ENCODE data around the gene TRIM10.
"Not testable (repeated sequence)": the region's sequence is repeated elsewhere in the genome, so short reads cannot be mapped to it uniquely, and the experiment has no call there.

Gene TRIM10

DNA sequence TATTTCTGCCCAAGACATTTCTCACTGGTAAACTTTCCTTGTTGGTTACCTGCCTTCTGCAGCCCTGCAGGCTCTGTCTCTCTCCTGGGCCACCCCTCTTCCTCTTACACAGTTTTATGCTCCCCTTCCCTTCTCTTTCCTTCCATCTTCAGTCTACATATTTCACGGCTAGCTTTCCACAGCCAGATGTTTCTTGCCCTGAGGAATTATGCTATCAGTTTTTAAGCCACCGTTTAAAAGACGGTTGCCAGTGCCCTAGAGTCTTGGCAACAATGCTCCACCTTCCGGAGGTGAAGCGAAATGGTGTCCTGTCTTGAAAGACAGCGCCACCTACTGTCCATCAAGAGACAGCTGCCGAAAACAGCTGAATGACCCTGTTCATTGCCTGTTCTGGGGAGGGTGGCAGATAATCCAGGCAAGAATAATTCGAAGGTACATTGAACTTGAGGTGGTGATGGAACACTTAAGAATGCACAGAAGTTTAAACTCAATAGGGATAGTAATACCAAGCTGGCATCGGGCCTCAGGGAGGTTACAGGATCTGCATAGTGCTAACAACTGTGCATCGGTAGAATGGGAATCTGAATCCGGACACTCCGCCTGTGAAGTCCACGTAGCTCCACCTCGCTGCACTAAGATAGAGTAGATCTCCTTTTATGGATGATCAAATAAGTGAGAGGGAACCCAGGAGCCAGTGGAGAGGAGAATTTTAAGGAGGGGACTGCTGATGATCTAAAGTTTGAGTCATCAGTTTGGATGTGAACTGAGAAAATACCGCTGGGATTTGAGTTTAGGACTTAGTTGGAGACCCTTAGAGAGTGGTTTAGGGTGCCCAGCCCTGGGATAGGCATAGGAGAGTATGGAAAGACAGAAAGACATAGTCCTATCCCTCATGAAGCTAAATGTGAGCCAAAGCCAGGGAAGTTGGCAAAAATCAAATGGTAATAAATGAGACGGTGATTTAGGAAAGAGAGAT, 29.8 kb downstream of the TRIM10 start:
- in situ Hi-C loops (cut with MboI; ENCODE audit: low sequenced_read_pairs): no loop called here

DNA sequence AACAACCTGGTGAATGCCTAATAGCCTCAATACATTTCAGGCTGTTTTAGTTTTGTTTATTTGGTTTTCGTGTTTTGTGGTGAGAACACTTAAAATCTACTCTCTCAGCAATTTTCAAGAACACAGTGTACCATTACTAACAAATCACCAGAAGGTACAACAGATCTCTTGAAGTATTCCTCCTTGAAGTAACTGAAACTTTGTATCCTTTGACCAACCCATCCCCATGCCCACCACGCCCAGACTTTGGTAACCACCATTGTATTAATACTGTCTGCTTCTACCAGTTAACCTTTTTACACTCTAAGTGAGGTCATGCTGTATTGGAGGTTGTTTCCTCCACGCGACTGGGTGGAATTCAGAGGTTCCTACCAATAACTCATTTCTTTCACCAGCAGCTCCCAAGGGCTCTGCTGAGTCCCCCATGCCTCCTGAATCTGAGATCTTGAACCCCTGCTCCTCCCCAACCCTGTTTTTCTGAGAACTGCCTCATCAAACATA, 30.8 kb downstream of the TRIM10 start:
- in situ Hi-C loops (cut with MboI; ENCODE audit: low sequenced_read_pairs): no loop called here

DNA sequence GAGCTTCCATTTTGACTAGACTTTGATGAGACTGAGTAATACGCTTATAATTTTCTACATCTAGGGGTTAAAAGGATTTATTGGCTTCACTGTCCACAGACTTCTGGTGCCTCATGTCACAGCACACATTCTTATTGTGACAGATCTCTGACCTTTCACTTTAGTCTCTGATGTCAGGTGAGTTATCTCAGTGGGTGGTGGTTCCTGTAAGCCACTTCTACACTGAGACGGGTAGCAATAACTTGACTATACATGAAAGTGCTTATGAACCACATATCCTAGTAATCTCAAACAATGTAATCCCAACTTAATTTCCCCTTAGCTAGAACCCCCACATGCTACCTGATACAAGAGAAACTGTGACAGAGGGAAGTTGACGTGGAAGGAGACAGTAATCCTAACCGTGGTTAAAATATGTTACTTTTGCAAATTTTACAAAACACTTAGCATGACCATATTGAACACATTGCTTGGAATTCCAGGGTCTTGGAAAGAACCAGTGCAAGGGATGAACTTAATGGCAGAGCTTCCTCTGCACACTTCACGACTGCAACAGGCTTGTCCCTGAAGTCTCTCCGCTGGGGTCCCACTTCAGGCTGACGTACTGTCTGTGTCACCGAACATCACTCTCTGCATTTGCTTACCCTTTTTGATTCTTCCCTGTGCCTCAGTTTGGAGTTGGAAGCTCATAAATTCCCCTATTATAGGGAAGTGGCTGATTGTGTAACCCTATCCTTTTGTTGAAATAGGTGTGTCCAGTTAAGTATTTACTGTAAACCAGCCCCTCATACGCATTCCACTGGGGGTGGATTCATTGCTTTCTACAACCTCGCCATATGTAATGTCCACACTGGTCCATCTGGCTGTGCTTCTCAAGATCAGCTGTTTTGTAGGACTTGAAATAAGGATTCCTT, 31.5 kb downstream of the TRIM10 start:
- in situ Hi-C loops (cut with MboI; ENCODE audit: low sequenced_read_pairs): no loop called here

DNA sequence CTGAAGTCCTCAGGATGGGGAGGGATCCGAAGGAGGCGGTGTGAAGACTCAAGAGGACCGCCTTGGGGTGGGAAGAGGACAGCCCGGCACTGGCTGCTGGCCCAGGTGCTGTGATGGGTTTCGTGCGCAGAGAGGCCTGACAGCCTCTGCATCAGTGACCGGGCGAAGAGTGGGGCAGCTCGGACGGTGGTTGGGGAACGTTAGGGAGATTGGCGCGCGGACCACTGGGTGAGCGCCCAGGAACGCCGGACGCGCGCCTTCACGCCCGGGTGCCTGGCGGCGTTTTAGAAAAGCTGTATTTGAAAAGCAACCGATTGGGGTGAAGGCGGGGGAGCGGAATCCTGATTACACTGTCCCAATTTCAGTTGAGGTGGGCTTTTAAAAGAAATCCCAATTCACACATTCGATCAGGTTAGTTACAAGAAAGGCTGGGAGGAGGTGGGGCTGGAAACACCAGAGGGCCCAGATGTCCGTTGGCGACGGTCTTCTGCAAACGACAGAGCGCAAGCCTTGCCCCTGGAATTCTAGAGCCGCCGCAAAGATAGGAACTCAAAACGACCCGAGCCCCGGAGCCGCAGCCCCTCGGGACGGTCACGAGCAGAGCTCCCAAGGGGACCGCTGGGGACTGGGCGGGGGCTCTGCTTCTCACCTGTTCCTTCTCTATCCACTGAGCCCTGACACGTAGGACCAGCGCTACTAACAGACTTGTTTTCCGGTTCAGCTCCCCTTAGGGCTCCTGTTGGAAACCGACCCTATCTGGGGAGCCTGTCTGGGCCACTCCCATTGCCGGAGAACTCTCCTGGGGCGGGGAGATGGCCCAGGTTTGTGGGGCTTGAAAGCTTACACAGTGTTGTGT, 33.5 kb downstream of the TRIM10 start:
- in situ Hi-C loops (cut with MboI; ENCODE audit: low sequenced_read_pairs): no loop called here

DNA sequence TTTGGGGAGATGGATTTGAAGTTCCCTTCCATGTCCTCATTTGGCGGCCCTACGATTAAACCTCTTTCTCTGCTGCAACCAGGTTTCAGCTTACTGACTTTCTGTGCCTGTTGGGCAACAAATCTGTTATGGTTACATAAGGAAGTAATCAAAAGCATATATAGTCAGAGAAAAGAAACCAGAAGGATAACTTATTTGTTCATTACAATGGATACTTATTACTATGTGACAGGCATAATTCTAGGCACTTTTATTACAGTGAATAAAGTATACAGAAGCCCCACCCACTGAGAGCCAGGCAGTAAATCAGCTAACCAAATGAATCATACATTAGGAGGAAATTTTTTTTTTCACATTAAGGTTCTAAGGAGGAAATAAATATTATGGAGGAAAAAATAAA, 38.5 kb downstream of the TRIM10 start:
- in situ Hi-C loops (cut with MboI; ENCODE audit: low sequenced_read_pairs): no loop called here

DNA sequence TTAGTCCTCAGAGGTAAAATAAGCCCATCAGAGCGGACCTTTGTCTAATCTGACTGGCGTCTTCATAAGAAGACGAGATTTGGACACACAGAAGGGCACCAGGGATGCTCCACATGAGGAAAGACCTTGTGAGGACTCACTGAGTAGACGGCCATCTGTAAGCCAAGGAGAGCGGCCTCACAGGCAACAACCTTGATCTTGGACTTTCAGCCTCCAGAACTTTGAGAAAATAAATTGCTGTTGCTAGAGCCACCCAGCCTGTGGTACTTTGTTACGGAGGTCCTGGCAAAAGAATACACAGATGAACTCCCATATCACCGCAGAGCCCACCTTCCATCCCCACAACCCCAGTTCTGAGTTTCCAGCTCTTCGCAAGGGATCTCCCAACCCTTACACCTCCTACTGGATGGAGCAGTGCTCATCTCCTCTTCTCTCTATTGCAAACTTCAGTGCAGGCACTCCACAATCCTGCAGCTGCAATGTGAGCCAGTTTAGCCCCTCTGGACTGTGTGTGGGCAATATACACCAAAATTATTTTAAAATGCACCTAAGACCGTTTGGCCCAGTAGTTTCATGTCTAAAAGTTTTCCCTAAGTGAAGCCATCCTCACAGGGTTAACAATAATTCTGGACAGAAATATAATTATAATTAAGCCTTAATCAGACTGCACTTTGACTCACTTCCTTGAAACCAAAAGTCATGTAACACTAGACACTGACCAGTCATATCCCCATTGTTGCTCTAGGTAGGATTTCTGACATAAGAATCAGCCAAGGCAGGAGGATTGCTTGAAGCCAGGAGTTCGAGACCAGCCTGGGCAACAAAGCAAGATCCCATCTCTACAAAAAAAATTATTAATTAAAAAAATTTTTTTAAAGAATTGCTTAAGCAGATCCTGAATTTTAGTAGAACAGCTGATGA, 39.3 kb downstream of the TRIM10 start:
- in situ Hi-C loops (cut with MboI; ENCODE audit: low sequenced_read_pairs): no loop called here

DNA sequence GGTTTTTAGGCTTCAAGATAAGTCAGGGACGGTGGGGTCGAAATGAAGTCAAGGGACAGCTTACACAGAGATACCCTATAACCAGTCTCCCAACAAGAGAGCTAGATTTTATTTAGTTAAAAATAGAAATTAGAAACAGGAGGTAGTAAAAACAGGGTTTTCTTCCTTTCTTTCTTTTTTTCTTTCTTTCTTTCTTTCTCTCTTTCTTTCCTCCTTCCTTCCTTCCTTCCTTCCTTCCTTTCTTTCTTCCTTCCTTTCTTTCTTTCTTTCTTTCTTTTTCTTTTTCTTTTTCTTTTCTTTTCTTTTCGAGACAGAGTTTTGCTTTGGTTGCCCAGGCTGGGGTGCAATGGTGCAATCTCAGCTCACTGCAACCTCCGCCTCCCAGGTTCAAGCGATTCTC, 42.3 kb downstream of the TRIM10 start:
- in situ Hi-C loops (cut with MboI; ENCODE audit: low sequenced_read_pairs): not testable (repeated sequence)

DNA sequence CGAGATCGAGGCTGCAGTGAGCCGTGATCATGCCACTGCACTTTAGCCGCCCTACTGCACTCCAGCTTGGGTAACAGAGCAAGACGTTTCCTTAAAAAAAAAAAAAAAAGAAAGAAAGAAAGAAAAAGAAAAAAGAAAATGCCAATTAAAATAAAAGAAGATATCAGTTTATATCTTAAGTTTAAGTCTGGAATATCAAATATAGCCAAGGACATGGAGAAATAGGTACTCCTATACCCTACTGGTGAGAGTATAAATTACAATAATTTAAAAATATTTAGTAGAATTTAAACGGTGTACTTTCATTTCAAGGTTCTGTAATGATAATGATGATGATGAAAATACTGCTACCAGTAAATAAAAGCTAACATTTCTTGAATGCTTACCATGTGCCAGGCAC, 44.3 kb downstream of the TRIM10 start:
- in situ Hi-C loops (cut with MboI; ENCODE audit: low sequenced_read_pairs): no loop called here

DNA sequence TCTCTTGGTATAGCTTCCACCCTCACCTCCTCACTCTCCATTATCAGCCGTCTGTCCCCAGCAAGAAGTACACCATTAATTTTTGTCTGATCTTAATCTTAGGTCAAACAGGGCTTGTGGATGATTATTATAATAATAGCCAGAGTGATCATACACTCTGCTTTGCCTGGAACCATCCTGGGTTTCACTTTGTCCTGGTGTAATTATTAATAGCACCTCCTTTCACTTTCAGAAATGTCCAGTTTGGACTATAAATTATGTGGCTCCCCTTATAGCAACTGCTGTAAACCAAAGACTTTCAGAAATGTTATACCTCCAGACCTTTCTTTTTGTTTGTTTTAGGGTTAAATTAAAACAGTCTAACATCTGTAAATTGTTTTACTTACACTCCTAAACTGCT, 47.2 kb downstream of the TRIM10 start:
- in situ Hi-C loops (cut with MboI; ENCODE audit: low sequenced_read_pairs): no loop called here

DNA sequence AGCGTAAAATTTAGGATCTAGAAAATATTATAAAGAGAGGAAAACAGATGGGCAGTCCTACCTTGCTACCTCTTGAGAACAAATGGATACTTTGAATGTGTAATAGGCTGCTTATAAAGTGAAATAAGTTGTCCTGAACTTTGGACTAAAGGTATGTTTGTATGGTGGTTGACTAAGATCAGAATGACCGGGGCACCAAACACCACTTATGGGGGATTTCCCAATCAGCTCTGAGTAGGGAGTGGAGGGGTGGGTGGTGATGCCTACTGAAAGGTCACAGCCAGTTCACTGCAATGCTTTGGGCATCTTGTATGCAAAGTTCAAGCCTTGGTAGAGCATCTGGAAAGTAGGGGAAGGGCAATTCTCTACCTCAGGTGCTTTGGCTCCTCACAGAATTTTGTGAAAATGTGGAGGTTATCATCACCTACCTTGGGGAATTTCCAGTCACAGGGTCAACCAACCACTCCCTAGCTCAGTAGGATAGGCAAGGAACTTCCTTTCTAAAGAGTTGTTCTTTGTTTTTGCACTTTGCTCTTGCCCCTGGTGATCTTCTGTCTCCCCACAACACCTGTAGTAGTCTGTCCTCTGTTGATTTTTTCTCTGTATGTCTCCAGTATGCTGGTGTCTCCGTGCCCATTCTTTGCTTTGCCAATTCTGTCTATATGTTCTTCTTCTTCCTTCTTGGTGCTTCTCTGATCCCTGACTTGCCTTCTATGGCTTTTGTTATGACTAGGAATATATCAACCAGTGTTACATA, 47.8 kb downstream of the TRIM10 start, which contains the start of gene TRIM31:
TRIM31 (minus strand) TSS at position 88 of the 757 bp plus-strand sequence. CDS start 285 bp downstream, outside the sequence.
- in situ Hi-C loops (cut with MboI; ENCODE audit: low sequenced_read_pairs): no loop called here

DNA sequence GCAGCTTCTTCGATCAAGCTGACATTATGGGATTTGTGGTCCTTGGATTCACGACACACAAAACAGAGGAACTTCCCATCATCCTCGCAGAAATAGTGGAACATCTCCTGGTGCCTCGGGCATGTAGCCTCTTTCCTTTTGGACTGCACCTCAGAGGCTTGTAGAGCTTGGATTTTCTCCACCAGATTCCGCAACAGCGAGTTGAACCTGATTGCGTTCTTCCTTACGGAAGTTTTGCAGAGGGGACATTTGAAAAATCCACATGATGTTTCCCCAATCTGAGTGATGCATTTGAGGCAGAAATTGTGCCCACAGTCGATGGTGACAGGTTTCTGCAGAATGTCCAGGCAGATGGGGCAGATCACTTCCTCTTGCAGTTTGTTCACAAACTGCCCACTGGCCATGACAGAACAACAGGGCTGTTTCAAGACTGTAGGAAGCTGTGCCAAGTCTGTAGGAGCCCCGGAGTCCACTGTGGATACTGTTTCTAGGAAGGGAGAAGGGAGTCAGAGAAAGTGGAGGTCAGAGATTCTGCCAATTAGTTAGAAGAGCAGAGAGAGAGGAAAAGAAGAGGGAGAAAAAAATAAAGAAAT, 48.5 kb downstream of the TRIM10 start:
- in situ Hi-C loops (cut with MboI; ENCODE audit: low sequenced_read_pairs): no loop called here

DNA sequence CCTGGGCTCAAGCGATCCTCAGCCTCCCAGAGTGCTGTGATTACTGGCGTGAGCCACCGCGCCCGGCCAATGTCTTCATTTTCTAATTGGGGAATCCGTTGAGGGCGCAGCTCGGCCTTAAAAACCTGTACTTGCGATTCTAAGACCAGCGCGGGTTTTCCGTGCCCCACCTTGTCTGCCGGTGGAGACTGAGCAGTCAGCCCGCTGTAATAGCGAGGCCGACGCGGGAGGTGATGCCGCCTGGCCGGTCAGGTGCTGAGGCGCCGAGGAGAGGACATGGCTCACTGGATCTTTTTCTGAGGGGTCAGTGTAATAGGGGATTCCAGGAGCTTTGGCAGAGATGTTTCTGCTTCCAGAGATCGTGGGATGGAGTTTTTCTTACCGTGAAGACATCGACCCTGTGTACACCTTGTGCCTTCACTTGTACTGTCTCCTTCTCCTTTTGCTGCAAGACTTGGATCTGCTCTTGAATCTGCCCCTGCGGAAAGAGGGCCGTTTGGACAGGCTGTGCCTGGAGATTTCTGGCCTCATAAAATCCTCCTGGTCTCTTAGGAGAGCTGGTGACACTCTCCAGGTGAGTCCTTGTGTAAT, 49.6 kb downstream of the TRIM10 start:
- in situ Hi-C loops (cut with MboI; ENCODE audit: low sequenced_read_pairs): no loop called here

DNA sequence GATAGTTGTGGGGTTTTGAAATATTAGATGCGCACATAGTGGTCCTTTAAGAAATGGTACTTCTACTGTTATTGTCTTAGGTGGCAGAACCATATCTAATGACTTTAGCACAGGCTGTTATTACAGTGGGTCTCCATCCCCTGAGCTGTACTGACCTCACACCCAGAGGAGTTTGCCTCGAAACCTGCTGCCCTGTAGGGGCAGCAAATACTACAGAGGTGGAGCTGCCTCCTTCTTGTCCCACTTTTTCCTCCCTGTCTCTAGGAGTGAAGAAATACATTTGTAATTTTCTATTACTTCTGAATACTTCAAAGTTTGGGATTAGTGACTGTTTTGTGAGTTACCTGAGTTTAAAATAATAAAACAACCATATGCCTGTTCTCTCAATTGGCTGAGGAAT, 56.4 kb downstream of the TRIM10 start:
- in situ Hi-C loops (cut with MboI; ENCODE audit: low sequenced_read_pairs): no loop called here

DNA sequence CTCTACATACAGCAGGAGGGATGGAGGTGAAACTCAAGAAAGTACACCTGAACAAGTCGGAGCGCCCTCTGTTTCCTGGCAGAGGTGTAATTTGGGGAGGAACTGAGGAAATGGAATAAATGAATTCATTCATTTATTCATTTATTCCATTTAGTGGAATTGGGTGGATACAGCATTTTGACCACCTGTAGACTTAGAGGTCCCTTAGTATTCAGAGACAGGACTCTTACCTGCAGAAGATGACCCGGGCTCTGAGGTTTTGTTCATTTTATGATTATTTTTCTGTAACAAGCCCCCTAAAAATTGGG, 57.2 kb downstream of the TRIM10 start:
- in situ Hi-C loops (cut with MboI; ENCODE audit: low sequenced_read_pairs): no loop called here

DNA sequence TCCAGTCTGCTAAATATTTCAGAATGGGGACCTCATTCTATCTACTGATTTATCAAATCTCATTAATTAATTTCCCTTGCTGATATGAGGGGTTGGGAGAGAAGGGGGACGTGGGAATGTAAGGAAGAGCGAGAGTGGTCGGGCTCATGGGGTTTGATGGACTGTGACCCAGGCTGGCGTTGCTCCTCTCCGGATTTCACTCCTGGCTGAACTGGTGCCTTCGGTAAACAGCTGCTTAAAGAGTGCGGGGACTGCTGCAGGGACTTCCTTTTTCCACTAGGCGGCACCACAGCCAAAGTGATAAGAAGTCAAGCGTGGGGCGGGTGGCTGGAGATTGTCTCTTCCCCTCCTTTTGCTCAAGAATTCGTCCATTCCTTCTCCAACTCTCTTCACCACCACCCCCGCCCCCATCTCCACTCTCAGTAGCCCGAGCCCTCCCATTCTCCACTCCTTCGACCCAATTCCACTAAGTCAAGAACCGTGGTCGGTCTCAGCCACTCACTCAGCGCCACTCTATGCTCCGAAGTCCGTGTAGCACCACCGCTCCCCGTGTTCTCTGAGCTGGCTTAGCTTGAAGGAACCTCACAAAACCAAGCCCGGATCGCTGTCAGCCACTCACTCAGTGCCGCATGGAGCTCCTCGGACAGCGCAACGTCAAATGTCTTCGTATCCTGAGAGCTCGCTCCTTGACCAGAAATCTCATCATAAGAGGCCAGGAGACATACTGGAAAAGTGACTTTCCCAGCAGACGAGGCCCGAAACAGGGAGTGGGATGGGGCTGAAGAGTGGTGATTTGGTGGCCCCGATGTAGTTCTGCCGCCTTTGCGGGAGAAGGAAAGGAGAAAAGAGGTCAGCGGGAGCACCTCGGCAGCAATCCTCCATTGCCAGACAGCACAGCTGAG, 57.8 kb downstream of the TRIM10 start:
- in situ Hi-C loops (cut with MboI; ENCODE audit: low sequenced_read_pairs): no loop called here

DNA sequence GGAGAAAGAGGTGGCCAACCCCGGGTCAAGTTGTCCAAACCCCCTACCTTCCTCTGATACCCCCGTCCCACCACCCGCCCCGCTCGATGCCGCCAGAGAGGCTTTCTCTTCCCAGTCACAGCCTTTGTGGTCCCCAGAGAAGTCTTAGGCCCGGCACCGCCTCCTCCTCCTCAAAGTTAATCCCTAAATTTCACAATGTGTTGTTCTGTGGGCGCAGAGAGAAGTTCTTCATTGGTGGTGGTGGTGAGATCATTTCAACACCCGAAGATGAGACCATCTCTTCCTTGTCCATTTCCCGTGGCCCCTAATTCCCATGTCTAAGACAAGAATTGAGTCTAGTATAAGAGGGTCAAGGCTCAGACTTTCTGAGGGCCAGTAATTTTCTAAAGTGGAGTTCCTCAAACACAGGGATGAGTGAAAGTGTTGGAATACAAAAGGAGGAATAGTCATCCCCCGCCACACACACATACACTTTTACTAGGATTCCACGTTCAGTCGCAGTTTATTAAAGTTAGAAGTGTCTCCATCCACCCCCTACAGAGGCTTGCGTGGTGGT, 58.5 kb downstream of the TRIM10 start:
- in situ Hi-C loops (cut with MboI; ENCODE audit: low sequenced_read_pairs): no loop called here
